ENCODE measurements around the gene SORL1.
A peak's percentile ranks its signal among the peaks of the same experiment; 100 is the strongest.

The SORL1 gene

DNA sequence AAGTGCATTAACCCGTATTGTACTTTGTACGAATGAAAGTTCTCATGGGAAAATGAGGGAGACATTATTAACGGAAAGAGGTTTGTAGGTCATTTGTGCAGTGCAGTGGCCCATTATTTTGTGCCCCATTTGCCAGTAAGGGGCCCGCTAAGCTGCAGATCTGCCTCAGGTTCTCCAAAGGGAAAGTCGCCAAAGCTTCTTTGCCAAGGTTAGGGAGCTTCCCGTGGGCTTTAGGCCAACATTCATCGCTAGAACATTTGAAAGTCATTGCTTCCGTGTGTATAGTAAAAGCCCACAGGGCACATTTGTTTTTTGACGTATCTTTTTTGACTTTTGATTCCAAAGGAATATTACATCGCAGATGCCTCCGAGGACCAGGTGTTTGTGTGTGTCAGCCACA lies 61.7 kb downstream of the SORL1 start:
- DNase-seq, result no peak

DNA sequence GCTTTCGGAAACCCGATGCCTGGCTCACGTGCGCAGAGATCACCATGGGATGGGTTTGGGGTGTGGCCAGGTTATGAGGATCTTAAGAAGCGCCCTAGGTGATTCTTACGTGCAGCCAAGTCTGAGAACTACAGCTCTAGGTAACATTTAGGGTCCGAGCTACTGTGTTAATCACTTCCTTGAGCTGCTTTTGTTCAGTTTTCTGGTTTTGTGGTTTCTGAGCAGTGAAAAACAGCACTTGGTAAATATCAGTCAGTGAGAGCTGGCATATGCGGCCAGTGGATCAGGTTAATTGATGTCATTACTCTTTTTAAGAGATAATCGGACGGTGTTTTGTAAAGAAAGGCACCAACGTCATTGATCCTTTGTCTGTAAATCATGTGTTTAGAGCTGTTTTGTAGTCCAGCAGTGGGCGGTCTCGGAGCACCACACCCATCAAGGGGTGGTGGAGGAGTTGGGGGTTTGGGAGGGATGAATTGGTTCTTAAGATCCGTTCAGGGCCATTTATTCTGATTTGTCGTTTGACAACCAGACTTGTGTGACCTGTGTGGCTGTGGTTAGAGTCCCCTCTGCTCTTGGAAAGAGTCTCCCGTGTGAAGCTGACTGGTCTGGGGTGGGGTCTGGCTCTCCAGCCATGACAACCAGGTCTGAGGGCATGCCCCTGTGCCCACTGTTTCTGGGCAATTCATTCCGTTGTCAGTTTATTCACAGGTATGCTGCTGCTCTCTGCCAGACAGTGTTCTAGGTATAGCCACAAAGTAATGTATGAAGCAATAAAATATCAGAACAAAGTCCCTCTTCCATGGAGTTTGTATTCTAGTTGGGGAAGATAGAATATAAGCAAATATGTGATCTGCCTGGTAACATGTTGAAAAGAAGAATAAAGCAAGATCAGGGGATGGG lies 62.6 kb downstream of the SORL1 start:
- peak; percentile 15 for DNase-seq

DNA sequence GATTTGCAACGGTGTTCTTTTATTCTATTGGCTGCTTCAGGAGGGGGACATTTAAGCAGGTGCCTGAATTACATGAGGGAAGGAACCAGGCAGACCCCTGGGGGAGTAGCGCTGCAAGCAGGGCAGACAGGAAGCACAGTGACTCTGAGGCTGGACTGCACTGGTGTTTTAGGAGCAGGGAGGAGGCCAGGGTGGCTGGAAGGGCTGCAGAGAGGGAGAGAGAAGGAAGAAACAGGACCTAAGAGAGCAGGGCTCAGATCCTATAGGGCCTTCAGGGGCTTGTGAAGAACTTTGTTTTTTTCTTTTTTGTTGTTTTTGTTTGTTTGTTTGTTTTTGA lies 63.2 kb downstream of the SORL1 start:
- no peak for DNase-seq

DNA sequence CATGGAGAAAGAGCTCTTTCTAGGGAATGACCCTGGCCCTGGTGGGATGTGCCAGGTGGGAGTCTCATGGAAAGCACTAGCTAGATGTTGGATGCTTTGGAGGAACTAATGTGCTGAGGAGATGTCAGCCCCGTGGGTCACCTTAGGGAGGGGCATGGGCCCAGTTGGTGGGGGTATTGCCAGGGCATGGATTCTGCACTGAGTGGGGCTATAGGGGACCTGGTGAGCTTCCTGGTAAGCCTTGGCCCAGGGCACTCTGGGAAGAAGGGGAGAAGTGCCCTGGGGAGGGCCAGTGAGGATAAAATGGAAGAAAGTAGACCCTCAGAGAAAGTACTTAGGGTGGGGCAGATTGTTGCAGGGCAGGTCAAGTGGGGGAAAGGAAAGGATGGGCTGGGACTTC lies 65.9 kb downstream of the SORL1 start:
- no peak for DNase-seq

DNA sequence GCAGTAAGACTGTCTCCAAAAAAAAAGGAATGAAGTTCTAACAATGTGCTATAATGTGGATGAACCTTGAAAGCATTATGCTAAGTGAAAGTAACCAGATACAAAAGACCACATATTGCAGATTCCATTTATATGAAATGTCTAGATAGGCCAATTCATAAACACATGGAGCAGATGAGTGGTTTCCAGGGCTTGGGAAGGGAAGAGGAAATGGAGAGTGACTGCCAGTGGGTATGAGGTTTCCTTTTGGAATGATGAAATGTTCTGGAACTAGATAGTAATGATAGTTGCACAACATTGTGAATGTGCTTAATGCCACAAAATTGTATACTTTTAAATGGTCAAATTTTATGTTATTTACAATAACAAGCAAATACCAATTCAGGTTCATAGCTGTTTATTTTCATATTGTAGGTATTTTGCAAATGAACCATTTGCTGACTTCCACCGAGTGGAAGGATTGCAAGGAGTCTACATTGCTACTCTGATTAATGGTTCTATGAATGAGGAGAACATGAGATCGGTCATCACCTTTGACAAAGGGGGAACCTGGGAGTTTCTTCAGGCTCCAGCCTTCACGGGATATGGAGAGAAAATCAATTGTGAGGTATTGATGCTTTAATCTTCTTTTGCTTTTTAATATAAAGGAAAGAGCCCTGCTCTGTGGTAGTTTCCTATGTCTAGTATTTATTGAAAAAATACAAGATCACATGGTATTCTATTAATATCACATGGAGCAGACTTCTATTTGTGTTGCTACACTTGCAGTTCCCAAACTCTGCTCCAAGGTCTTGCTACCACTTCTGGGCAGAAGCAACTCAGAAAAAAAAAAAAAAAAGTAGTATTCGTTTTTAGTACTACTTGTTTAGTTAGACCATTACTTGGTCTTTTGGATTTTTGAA lies 68.4 kb downstream of the SORL1 start:
- no peak for DNase-seq

DNA sequence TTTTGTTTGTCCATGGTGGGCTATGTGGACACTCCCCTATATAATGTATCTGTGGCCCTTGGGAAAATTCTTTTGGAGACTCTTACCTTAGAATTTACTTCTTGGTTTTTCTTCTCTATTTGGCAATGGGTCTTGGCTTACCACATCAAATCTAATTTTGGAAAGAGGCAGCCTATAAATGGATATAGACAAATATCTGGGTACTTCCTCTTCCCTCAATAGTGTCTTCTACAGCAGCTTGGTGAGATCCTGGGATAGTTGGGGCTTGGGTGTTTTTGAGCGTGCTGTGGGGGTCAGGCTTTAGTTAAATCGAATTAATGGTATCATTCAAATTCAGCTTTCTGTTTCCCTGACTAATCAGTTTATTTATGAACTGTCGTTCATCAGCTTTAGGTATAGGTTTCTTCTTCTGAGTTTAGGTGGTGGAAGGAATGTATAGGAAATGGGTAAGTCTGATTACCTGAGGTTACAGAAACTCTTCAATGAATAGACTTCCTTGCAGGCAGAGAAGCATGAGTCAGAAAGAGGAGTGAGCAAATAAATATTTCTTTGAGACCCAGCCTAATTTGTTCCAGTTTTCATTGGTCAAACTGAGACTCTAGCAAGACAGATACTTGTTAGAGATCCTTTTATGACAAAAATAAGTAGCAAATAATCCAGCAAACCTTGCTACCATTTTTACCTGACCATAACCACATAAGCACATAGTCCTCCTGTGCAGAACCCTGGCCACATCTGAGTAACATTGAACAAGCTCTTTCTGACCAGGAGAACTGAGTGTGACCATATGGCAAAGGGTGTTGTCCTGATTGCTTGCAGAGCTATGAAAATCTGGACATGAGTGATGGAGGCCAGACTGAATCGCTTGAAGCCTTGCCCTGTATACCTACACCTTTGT lies 69.3 kb downstream of the SORL1 start:
- no peak for DNase-seq

DNA sequence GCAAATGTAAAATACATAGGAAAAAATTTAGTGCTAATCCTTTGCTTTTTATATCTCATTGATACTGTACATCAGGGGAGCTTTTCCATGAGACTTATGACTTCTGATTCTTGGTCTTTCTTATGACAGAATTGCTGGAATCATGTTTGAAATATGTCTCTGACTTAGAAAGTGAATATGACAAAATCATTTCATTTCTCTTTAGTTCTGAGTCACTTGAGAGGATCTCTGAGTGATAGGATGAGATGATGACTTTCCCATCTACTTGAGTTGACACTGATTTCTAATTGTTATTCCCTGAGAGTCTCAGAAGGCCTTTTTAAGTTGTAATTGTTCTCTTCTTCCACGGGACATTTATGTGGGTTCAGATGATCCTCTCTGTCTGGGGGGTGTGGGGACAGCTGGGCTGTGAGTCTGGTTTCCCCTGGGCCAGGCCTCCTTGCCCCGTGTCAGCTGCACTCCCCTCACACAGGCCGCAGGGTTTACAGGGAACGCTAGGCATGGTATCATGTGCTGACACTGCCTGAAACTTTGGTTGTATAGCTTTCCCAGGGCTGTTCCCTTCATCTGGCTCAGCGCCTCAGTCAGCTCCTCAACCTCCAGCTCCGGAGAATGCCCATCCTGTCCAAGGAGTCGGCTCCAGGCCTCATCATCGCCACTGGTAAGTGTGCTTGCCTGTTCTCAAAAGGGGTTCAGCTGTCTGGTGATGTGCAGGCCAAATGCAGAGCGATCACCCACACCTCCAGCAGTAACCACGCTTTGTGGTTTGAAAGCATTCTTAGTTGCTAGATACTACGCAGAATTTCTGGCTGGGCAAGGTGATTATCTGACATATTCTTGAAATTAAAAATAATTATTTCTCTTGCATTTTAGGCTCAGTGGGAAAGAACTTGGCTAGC lies 70.2 kb downstream of the SORL1 start:
- DNase-seq, result no peak

DNA sequence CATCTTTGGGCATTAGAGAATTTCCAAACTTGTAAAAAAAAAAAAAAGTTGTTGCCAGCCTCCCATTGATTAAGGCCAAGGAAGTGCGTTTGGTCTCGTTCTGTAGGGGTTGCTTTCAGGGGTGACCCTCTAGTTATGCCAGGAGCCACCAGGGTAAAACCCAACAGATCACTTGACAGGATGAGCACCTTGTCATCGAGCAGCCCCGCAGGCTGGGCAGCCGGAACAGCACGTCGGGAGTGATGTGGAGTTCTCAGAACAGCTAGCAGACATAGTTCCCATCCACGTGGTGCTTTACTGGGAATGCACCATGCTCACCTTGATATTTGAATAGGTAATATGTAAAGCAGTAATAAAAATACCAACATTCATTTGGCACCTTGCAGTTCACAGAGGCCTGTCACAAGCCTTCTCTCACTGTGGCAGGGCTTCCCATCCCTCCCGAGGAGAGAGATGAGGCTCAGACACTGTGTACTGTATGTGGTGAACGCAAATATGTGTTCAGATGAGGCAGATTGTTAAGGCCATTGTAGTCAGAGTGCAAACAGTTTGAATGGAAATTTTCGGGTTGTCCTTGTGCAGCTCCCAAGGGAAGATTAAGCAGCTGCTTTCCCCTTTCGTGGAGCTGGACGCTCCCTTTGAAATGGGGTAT lies 71.6 kb downstream of the SORL1 start:
- peak; percentile 22 for DNase-seq

DNA sequence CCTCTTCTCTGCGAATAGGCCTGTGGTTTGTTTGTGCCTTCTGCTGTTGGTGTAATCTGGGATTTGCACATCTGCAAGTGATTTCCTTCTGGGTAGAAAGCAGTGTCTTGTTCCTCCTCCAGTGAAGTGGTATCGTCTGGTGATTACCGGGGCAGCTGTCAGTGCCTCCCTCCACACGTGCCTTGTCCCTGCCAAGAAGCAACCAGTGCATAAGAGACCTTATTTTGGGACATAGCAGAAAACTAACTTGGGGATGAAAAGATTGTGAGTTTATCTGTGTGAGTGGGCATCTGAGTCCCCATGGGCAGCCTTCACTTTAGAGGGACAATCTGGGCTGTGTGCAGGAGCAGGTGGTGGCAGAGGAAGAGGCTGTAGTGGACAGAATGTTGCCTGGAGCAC lies 72.1 kb downstream of the SORL1 start:
- no peak for DNase-seq

DNA sequence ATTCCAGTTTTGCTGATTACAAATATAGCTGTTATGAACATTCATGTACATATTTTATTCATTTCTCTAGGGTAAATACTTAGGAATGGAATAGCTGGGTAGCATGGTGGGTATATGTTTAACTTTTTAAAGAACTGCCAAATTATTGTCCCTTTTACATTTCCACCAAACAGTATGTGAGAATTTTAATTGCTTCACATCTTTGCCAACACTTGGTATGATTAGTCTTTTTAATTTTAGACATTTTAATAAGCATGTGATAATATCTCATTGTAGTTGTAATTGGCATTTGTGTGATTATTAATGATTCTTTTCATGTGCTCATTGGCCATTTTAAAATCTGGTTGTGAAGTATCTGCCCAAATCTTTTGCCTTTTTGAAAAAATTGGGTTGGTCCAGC lies 73.3 kb downstream of the SORL1 start:
- no peak for DNase-seq

DNA sequence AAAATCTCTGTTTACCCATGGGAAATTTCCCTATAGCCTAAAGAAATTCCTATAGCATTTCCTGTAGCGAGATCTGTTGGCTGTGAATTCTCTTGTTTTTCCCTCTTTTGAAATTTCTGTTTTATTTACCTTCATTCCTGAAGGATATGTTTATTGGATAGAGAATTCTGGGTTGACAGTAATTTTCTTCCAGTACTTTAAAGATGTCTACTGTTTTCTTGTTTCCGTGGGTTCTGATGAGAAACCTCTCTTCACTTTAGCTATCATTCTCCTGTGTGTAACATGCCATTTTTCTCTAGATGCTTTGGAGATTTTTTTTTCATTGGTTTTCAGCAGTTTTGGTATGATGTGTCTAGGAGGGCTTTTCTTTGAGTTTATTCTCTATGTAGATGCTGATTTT lies 78.1 kb downstream of the SORL1 start:
- DNase-seq, result no peak

DNA sequence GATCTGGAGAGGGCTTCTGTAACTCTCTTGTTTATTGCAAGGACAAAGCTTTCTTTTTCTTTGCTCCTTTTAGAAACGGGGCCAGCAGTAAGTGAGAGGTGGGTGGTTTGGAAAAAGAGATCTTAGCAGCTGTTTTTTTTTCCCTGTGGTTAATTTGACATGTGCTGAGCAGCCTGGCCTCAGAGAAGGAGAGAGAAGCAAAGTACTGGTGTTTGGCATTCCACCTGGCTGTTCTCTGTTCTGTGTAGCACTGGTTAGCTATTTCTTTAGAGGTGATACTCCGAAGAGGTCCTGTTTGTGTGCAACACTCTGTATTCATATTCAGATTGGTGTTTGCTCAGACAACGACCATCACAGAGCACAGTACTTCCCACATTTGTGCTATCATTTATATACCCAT lies 81.5 kb downstream of the SORL1 start:
- no peak for DNase-seq

DNA sequence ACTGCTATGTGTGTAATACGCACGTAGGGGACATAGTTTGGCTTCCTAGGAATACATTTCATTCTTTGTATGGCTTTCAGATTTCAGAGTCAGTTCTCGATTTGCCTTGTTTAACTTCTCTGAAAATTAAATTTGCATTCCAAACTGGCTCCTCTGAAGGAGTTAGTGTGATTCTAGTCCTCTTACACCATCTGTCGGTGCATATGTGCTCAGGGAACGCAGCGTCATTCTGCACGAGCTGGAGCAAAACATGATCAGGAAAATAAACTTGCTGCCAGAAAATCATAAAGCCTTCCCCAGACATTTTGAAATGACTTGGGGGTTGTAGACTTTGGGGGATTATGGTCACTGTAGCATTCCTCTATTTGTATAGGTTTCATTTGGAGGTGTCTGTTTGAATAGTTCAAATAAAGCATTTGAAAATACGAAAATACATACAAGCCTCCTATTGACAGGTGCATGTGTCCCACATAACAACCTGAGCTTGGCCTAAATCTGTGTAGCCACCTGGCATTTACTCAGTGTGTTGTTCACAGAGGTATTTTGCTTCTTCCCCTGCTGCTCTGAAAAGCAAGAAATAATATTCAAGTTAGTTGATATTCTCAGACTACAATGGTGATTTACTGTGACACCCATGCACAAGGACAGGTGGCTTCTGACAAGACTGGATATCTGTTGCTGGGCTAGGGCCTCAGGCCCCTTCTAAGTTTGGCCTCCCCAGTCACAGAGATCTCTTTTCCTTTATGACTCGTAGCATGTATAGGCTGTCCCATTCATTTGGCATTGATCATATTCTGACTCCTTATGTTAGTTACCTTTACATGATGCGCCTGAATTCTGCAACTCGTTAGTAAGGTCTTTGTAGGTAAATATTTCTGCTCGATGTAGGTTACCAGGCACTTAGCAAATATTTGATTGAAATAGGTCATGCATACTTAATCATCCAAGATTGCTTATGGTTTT lies 82.3 kb downstream of the SORL1 start:
- peak; percentile 34 for DNase-seq

DNA sequence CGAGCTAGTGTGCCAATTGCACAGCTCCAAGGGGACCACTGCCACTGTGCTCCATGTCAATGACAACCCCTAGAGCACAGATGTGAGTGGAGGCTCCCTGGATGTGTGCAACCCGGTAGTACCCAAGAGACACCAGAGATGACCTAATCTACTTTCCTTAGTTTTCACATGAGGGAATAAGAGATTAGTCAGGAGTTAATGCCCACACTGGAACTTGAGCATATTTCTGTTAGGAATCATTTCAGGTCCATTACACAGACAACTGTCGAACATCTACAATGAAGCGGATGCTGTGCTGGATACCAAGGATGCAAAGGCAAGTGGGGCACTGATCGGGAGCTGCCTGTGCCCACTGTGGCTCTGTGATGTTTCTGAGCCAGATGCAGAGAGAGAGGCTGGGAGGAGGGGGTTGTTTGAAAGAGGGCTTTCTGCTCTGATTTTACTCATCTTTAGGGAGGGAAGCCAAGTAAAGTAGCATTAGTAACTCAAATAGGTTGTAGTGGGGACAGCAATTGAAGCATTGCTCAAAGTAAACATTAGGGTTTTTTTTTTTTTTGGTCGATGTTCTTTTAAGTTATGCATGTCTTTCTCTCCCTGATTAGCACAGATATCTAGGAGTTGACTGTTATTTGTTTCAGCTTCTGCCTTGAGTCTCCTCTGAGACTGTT lies 83.1 kb downstream of the SORL1 start:
- DNase-seq, result no peak

DNA sequence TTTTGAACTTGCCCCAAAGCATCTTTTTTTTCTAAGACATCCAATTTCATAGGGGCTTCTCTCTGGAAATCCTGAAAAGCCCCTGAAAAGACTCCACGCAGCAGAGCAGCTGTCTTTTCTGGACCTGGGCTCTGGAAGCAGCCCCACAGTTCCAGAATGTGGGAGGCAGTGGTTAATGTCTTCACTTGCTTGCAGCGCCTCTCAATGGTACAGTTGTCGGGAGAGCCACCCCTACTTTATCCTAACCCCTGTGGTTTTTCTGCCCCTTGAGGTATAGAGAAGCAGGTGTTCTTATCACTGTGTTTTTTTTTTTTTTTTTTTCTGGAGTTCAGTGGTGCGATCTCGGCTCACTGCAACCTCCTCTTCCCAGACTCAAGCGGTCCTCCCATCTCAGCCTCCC lies 84.0 kb downstream of the SORL1 start:
- no peak for DNase-seq

DNA sequence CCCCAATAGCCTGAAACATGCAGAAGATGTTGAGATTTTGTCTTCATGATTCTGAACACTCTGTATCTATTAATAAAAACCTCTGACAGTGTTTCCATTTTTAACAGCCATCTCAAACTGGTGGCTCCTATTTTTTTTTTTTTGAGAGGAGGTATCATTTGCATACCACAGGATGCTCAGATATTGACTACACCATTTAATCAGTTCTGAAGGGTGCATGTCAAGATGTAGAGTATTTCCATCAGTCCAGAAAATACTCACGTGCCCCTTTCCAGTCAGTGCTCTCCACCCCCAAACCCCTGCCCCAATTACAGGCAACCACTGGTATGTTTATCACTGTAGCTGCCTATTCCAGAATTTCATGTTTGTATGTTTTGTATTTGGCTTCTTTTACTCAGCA lies 85.9 kb downstream of the SORL1 start:
- DNase-seq, result no peak

DNA sequence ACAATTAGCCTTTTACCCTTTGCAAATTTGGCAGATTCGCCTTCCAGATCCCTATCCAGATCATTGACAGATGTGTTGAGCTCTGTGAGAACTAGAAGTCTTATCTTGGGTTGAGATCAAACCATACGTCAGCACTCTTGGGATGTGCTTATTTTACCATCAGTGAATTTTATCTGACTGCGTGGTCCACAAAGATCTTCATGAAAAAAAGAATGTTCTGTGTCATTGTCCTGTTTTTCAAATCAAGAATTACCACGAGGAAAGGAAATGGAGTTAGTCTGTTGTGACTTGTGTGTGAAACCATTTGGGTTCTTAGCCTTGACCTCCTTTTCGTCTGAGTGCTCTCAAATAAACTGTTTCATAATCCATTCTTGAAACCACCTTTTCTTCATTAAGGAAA lies 86.9 kb downstream of the SORL1 start:
- no peak for DNase-seq

DNA sequence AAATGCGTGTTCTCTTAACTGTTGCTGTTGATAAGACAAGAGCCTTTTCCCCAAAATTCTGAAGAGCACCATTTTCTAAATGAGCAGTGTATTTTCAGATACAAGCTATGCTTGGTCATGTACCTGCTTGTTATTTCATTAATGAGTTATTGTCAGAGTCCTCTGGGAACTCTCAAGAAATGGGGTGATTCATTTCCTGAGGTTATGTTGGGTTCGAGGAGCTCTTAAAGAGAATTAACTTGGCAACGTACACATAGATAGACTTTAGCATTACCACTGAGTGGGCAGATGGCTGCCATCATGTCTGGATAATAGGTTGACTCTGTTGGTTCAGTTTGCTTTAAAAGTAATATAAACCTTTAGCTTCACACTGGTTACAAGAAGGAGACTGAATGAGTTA lies 88.5 kb downstream of the SORL1 start:
- DNase-seq, result peak; percentile 70

DNA sequence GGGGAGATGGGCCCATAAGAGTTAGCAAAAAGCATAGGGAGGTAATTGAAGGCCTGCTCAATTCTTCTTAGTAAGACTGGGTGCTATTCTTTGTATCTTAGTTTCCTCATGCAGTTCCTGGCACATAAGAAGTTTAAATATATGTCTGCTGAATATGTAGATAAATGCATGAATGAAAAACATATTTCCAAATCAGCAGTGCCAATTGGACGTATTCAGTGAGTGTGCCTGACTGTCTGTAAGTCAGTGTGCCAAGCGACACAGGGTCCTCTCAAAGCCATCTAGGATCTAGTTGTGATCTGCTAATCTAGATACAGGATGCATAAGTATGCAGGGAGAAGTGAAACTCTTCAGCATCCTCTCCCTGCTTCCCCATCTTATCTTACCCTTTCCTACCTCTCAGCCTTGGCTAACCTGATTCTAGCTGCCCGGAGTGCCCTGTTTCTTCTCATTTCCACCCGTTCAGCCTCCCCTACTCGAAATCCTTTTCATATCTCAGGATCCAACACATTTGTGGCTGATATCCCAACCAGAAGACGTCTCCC lies 91.8 kb downstream of the SORL1 start:
- no peak for DNase-seq
